ENCODE results near the gene ASPSCR1. TPM values are rescaled to one million over a fixed set of nuclear protein-coding genes. Genes with fewer than 3 reads are reported as not detected.

Gene ASPSCR1
- total RNA-seq, 4 donors from 2014 or later: 11.7 to 24.4 (median 18.6) TPM

GRCh38 chr17:81941484-81942166 is 35.8 kb upstream of the ASPSCR1 start:
- WGBS, 2 donors (ENCODE audit: low coverage in 1 of 2): 0 to 11% methylated on average over 1 to 7 of the region's 30 CpGs
- Histone ChIP-seq H3K4me1 (peaks cover 0 to 35% (median 8%) of the 10 kb centered on the region in 3 donors), H3K9me3 (no peaks in the 10 kb centered on the region), H3K4me3 (no peak overlapping the region), H3K27me3 (peaks cover 58% of the 10 kb centered on the region), H3K27ac (no peak overlapping the region), H3K36me3 (no peaks in the 10 kb centered on the region)
- TF ChIP-seq CTCF (IDR thresholded peaks at IDR 0.05): no peak
- no peak for TF ChIP-seq POLR2AphosphoS5 (IDR thresholded peaks at IDR 0.05)
- no peak for TF ChIP-seq POLR2A (IDR thresholded peaks at IDR 0.05)
- no peak for TF ChIP-seq EP300 (IDR thresholded peaks at IDR 0.05)
- no peak for ATAC-seq

- no peak for ATAC-seq
- H3K27ac ChIP-seq: no peak overlapping the region
- no peaks in the 10 kb centered on the region for H3K36me3 ChIP-seq
- no peak overlapping the region for H3K4me3 ChIP-seq
- WGBS, 2 donors (ENCODE audit: low coverage in 1 of 2): 20 to 27% methylated on average over 2 to 9 of the region's 12 CpGs
- TF ChIP-seq EP300 (IDR thresholded peaks at IDR 0.05) (no peak), CTCF (IDR thresholded peaks at IDR 0.05) (no peak), POLR2AphosphoS5 (IDR thresholded peaks at IDR 0.05) (no peak), POLR2A (IDR thresholded peaks at IDR 0.05) (no peak)
- no peaks in the 10 kb centered on the region for H3K9me3 ChIP-seq
- H3K27me3 ChIP-seq: peaks cover 58% of the 10 kb centered on the region
- peaks cover 0 to 30% (median 5%) of the 10 kb centered on the region in 3 donors for H3K4me1 ChIP-seq
Measured at GRCh38 chr17:81942167-81942553, 35.3 kb upstream of the ASPSCR1 start.

- H3K27me3 ChIP-seq: peaks cover 51% of the 10 kb centered on the region
- no peak for TF ChIP-seq POLR2AphosphoS5 (IDR thresholded peaks at IDR 0.05)
- no peak for TF ChIP-seq EP300 (IDR thresholded peaks at IDR 0.05)
- no peak for TF ChIP-seq POLR2A (IDR thresholded peaks at IDR 0.05)
- TF ChIP-seq CTCF (IDR thresholded peaks at IDR 0.05): no peak
- no peak overlapping the region for H3K27ac ChIP-seq
- H3K4me1 ChIP-seq: peaks cover 0 to 15% (median 0%) of the 10 kb centered on the region in 3 donors
- ATAC-seq: no peak
- 82 to 85% methylated on average over 2 to 4 of the region's 9 CpGs for WGBS, 2 donors (ENCODE audit: low coverage in 1 of 2)
- no peaks in the 10 kb centered on the region for H3K36me3 ChIP-seq
- H3K9me3 ChIP-seq: no peaks in the 10 kb centered on the region
- no peak overlapping the region for H3K4me3 ChIP-seq
Measured at GRCh38 chr17:81944858-81945257, 32.6 kb upstream of the ASPSCR1 start.

- TF ChIP-seq POLR2AphosphoS5 (IDR thresholded peaks at IDR 0.05): no peak
- TF ChIP-seq CTCF (IDR thresholded peaks at IDR 0.05): no peak
- TF ChIP-seq EP300 (IDR thresholded peaks at IDR 0.05): no peak
- TF ChIP-seq POLR2A (IDR thresholded peaks at IDR 0.05): no peak
- H3K27me3 ChIP-seq: peaks cover 28% of the 10 kb centered on the region
- no peak for ATAC-seq
- no peaks in the 10 kb centered on the region for H3K9me3 ChIP-seq
- H3K4me1 ChIP-seq: peaks cover 0 to under 1% (median 0%) of the 10 kb centered on the region in 3 donors
- no peak within 1 kb of the TSS for H3K27ac ChIP-seq
- H3K4me3 ChIP-seq: no peak within 1 kb of the TSS
- H3K36me3 ChIP-seq: no peaks in the 10 kb centered on the region
- 80 to 84% methylated on average over 2 to 11 of the region's 13 CpGs for WGBS, 2 donors (ENCODE audit: low coverage in 1 of 2)
Measured at GRCh38 chr17:81947189-81947588, 30.2 kb upstream of the ASPSCR1 start, which contains the start of gene MYADML2. Gene MYADML2 (minus strand): TSS chr17:81947233. CDS start chr17:81941741, 5,492 bp downstream.

Measured in gastroesophageal sphincter (tissue), 4 donors.